Stimulated activated CD8-positive, alpha-beta memory T cell treated with anti-CD3 and anti-CD28 coated beads, Interleukin-2, amount 100 ng/mL, for 1 hour (primary cell): ENCODE measurements around the gene MLPH.

Experiments used
- DNase-seq, 2 donors: peaks; one replicate each; pipeline ENCODE4 v3.0.0-alpha.2; 2020; ENCODE audit warnings: low read depth in 2 of 2

The MLPH gene

GRCh38 chr2:237480556-237480955, 6.5 kb upstream of the MLPH start:
- no peak for DNase-seq

- DNase-seq: no peak
These were observed 6.0 kb upstream of the MLPH start for GRCh38 chr2:237480988-237481525.

GRCh38 chr2:237482485-237482884, 4.6 kb upstream of the MLPH start:
- DNase-seq: no peak

- no peak for DNase-seq
These were observed 3.9 kb upstream of the MLPH start for GRCh38 chr2:237483018-237483731.

- DNase-seq: no peak
These were observed 1.7 kb upstream of the MLPH start for GRCh38 chr2:237485304-237485703.

GRCh38 chr2:237485844-237486243, 1.2 kb upstream of the MLPH start:
- DNase-seq: no peak

GRCh38 chr2:237486334-237486818, 675 bp upstream of the MLPH start:
- DNase-seq: no peak

GRCh38 chr2:237487496-237487895, 445 bp downstream of the MLPH start:
- DNase-seq: no peak

GRCh38 chr2:237488295-237488694, 1.2 kb downstream of the MLPH start:
- no peak for DNase-seq

- DNase-seq: no peak
These were observed 2.1 kb downstream of the MLPH start for GRCh38 chr2:237488901-237489860.

- no peak for DNase-seq
These were observed 3.1 kb downstream of the MLPH start for GRCh38 chr2:237490009-237490711.

- DNase-seq: no peak
These were observed 3.7 kb downstream of the MLPH start for GRCh38 chr2:237490795-237491194.

GRCh38 chr2:237491515-237492118, 4.6 kb downstream of the MLPH start:
- no peak for DNase-seq

- DNase-seq: no peak
These were observed 5.3 kb downstream of the MLPH start for GRCh38 chr2:237492137-237492890.

- no peak for DNase-seq
These were observed 7.0 kb downstream of the MLPH start for GRCh38 chr2:237494066-237494465.

GRCh38 chr2:237495521-237496117, 8.6 kb downstream of the MLPH start:
- no peak for DNase-seq

- DNase-seq: no peak
These were observed 9.4 kb downstream of the MLPH start for GRCh38 chr2:237496428-237496827.

GRCh38 chr2:237497009-237497837, 10.2 kb downstream of the MLPH start:
- DNase-seq: no peak

- DNase-seq: no peak
These were observed 10.8 kb downstream of the MLPH start for GRCh38 chr2:237497838-237498186.
